Aortic smooth muscle cell (primary cell): ENCODE data around the gene IFITM5. TPM values are rescaled to one million over a fixed set of nuclear protein-coding genes. Genes with fewer than 3 reads are reported as not detected.

Experiments
- total RNA-seq: library from RNA; depleted of rRNA; stranded (reverse); fragments of >200 nt; gene quantifications from 2 replicates; pipeline ENCODE4 v1.2.3, GENCODE V29; 2014

IFITM5 gene
- not detected in 2 replicates for total RNA-seq

GRCh38 chr11:299081-299891 lies at the start of gene IFITM5:
Gene IFITM5, minus strand, starts transcription at chr11:299526. Its CDS starts 36 bp downstream, at chr11:299490.

GRCh38 chr11:313787-314553 lies 14.6 kb upstream of the IFITM5 start, which contains the start of gene IFITM1:
Gene IFITM1, plus strand, starts transcription at chr11:314040. Its CDS starts 131 bp downstream, at chr11:314171.

GRCh38 chr11:307766-308708 lies 8.7 kb upstream of the IFITM5 start, which contains the start of gene IFITM2:
Gene IFITM2, plus strand, starts transcription at chr11:307816. Its CDS starts 377 bp downstream, at chr11:308193.

DNA sequence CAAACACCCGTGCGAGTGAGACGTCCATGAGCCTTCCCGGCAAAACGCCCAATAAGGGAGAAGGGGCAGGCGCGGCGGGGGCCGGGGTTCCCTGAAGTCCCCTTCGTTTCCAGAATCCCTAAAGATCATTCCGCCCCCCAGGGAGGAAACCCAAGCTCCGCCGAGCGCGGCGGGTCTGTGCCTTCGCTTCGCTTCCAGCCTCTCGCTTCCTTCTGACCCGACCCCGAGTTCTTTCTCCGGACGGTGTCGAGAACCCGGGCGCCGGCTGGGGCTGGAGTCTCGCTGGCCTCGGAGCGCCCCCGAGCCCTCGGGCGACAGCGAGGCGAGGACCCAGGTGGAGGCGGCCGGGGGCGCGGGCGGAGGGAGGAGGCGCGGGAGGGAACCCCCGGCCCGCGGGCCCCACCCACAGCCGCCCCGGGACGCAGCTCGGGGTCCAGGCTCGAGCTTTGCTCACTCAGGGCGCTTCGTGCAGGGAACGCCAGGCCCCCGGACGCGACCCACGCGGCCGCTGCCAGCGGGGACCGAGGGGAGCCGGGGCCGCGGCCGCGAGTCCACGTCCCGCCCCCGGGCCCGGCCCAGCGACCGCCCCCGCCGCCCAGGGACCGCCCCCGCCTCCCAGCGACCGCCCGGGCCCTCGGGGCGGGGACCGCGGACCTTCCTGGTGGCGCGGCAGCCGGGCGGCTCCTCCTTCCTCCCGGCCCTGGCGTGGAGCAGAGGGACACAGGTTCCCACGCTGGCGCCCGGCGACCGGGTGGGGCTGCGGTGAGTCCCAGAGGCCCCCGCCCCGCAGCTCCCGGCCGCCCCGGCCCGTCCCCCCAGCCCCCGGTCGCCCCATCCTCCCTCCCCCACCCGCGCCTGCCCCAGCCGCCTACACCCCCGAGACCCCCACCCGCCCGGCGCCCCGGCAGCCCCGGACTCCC lies 10.6 kb downstream of the IFITM5 start, which contains the start of gene PGGHG:
Gene PGGHG, plus strand, starts transcription at position 649 of the 920 bp plus-strand sequence. CDS start 691 bp downstream, outside the sequence.

DNA sequence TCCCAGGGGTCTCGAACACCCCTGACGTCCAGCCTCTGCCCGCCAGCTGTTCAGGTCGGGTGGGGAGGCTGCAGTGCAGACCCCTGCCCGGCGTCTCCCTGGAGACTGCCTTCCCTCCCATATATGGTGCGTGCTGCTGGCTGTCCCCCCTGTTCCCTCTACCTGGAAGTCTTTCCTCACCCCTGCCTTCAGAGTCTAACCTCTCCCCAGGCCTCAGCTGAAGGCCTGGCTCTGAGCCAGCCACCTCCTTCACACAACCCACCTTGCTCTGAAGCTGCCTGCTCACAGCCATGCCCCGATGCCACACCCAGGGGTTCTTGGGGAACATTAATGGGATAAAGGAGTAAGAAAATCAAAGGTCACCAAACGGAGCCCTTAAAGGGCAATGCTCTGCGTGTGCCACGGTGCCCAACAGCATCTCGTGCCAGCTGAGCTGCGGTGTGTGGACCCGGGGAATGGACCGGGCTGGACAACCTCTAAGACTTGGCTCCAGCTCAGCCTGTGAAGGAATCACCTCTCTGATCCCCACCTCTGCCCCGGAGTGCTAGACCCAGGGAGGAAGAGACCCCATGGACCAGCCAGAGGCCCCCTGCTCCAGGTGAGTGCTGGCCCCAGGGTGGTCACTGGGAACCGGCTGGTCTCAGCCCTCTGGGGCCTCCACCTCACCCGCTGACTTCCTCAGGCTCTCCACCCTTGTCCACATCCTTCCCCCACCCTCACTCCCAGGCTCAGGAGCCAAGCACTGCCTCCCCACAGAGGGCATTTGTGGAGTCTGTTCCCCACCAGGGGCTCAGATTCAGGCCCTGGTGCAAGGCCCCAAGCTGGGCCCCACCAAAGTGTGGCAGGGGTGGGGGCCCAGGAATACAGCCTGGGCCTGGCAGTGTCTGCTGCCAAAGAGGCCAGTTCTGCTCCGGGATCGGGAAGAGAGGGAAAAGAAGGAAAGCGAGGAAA lies 21.1 kb downstream of the IFITM5 start, which contains the start of gene NLRP6:
Gene NLRP6, plus strand, starts transcription at position 407 of the 951 bp plus-strand sequence. Its CDS starts 163 bp downstream, at position 570.

Other genes starting within 250 kb of the IFITM5 start
- not detected in 2 replicates for gene SCGB1C1, start 106.4 kb downstream of the IFITM5 start, total RNA-seq
- gene BET1L, start 92.1 kb downstream of the IFITM5 start, total RNA-seq = 18.6 and 20.2 TPM in 2 replicates
- 161 and 178 TPM in 2 replicates for gene RIC8A, start 91.8 kb downstream of the IFITM5 start, total RNA-seq
- 8.7 and 9.8 TPM in 2 replicates for gene SIRT3, start 63.2 kb downstream of the IFITM5 start, total RNA-seq
- gene PSMD13, start 62.5 kb downstream of the IFITM5 start, total RNA-seq = 152 and 162 TPM in 2 replicates
- not detected in 2 replicates for gene NLRP6, start 21.1 kb downstream of the IFITM5 start, total RNA-seq
- 8.1 and 9.5 TPM in 2 replicates for gene PGGHG, start 10.4 kb downstream of the IFITM5 start, total RNA-seq
- 113 and 138 TPM in 2 replicates for gene IFITM2, start 8.3 kb upstream of the IFITM5 start, total RNA-seq
- gene IFITM1, start 14.5 kb upstream of the IFITM5 start, total RNA-seq = 32.6 and 61.0 TPM in 2 replicates
- gene IFITM3, start 21.3 kb upstream of the IFITM5 start, total RNA-seq = 90.2 and 101 TPM in 2 replicates
- under 0.01 and 0.06 TPM in 2 replicates for gene B4GALNT4, start 70.0 kb upstream of the IFITM5 start, total RNA-seq
- gene PKP3, start 94.7 kb upstream of the IFITM5 start, total RNA-seq = 0.81 and 1.3 TPM in 2 replicates
- 17.8 and 19.3 TPM in 2 replicates for gene SIGIRR, start 115.5 kb upstream of the IFITM5 start, total RNA-seq
- gene ANO9, start 142.5 kb upstream of the IFITM5 start, total RNA-seq = not detected in 2 replicates
- gene PTDSS2, start 150.8 kb upstream of the IFITM5 start, total RNA-seq = 25.6 and 32.0 TPM in 2 replicates
- 420 and 478 TPM in 2 replicates for gene RNH1, start 207.7 kb upstream of the IFITM5 start, total RNA-seq
- gene HRAS, start 236.1 kb upstream of the IFITM5 start, total RNA-seq = 77.6 and 105 TPM in 2 replicates
- gene LRRC56, start 238.0 kb upstream of the IFITM5 start, total RNA-seq = 0.25 and 0.53 TPM in 2 replicates